K562 (cell line): ENCODE results near the gene GRB14. TPM values are rescaled to one million over a fixed set of nuclear protein-coding genes. Genes with fewer than 3 reads are reported as not detected.

Source experiments
- ATAC-seq: fragments of 200-7000 bp; cut with Tn5 transposase; 3 replicates; pipeline ENCODE4 v1.9.1; 2020; ENCODE audit warnings: moderate library complexity
- BruUV-seq: library from RNA; stranded (reverse); fragments of 400-500 nt; replicated peaks from 2 replicates; lab custom pipeline; 2021; lab: Mats Ljungman, UMichigan
- CTCF ChIA-PET: fragments of 300-600 bp; formaldehyde crosslinking; extraction: SDS; loops from one replicate; lab custom pipeline; 2021; ENCODE audit warnings: low intra/inter-chr PET ratio; lab: Yijun Ruan, JAX
- POLR2A ChIA-PET: fragments of 300-600, 350-650 bp; sonication (Branson Sonifier 250); formaldehyde crosslinking; extraction: SDS; loops from one replicate; lab custom pipeline; 2021; ENCODE audit warnings: antibody characterized with exemption, inconsistent platforms; lab: Yijun Ruan, JAX
- DNase-seq, 4 experiments: peaks; one replicate each; pipeline versions ENCODE4 v3.0.0 to v3.0.0-alpha.2; 2011 to 2018; ENCODE audit warnings: low spot score in 3 of 4, mixed read lengths in 3 of 4; ENCODE audit errors: extremely low read depth in 1 of 4
- FAIRE-seq: peaks from 2 replicates; lab custom pipeline; 2011; peaks lifted over from hg19 to GRCh38; lab: Jason Lieb, UNC
- H2AFZ ChIP-seq: 2 replicates; pipeline ENCODE4 v1.6.0; 2011; ENCODE audit warnings: low read depth, low read length, control low read depth, inconsistent platforms
- H3K27ac ChIP-seq: fragments of 200-600 bp; 3 replicates; pipeline ENCODE4 v1.8.0; 2011; ENCODE audit warnings: low read depth, mild to moderate bottlenecking, control low read depth, inconsistent platforms, low read length, moderate library complexity, mixed read lengths; ENCODE audit errors: extremely low read depth
- H3K27me3 ChIP-seq, 2 experiments: fragments of 300-600 bp in 1 of 2; 2 replicates in 1 of 2; 3 replicates in 1 of 2; pipeline versions ENCODE4 v1.6.0 to v1.8.0; 2011; ENCODE audit warnings: inconsistent platforms in 2 of 2, low read length in 2 of 2, mild to moderate bottlenecking in 1 of 2, mixed read lengths in 1 of 2, moderate library complexity in 1 of 2; ENCODE audit not compliant: control insufficient read depth in 2 of 2, insufficient read depth in 2 of 2
- H3K36me3 ChIP-seq: fragments of 300-600 bp; 3 replicates; pipeline ENCODE4 v1.8.0; 2011; ENCODE audit warnings: mild to moderate bottlenecking, low read length, inconsistent platforms; ENCODE audit not compliant: control insufficient read depth, insufficient read depth
- H3K4me1 ChIP-seq, 2 experiments: fragments of 200-600 bp in 1 of 2; replicated peaks in 1 of 2; 2 replicates in 1 of 2; 3 replicates in 1 of 2; pipeline versions ENCODE4 v1.5.1 to v1.8.0; 2011; ENCODE audit warnings: inconsistent platforms in 2 of 2, low read length in 2 of 2, mild to moderate bottlenecking in 1 of 2, mixed read lengths in 1 of 2, moderate library complexity in 1 of 2; ENCODE audit not compliant: control insufficient read depth in 2 of 2, insufficient read depth in 2 of 2
- H3K4me2 ChIP-seq: 2 replicates; pipeline ENCODE4 v1.6.1; 2011; ENCODE audit warnings: low read length, control low read depth, inconsistent platforms, mixed read lengths; ENCODE audit not compliant: insufficient read depth
- H3K4me3 ChIP-seq: fragments of 200-600 bp; sonication (generic), shearing (Covaris generic); 2 replicates; pipeline ENCODE4 v1.5.1; 2016; ENCODE audit warnings: control low read depth, inconsistent platforms
- H3K79me2 ChIP-seq: fragments of 200-600 bp; 3 replicates; pipeline ENCODE4 v1.8.0; 2011; ENCODE audit warnings: low read length, inconsistent platforms; ENCODE audit not compliant: control insufficient read depth, insufficient read depth
- H3K9ac ChIP-seq, 2 experiments: 2 replicates each; pipeline versions ENCODE4 v1.6.0 to v1.6.1; 2011; ENCODE audit warnings: low read depth in 2 of 2, low read length in 2 of 2, control low read depth in 1 of 2, inconsistent platforms in 1 of 2, mild to moderate bottlenecking in 1 of 2, mixed read lengths in 1 of 2; ENCODE audit not compliant: insufficient read depth in 1 of 2
- H3K9me1 ChIP-seq: one replicate; pipeline ENCODE4 v1.6.0; 2011; ENCODE audit warnings: inconsistent platforms, mild to moderate bottlenecking, low read length, moderate library complexity; ENCODE audit not compliant: control insufficient read depth, insufficient read depth
- H3K9me3 ChIP-seq: replicated peaks from 2 replicates; pipeline ENCODE4 v1.5.1; 2011; ENCODE audit warnings: low read depth, low read length, inconsistent platforms; ENCODE audit not compliant: control insufficient read depth, insufficient read depth
- H4K20me1 ChIP-seq: replicated peaks from 2 replicates; pipeline ENCODE4 v1.6.1; 2011; ENCODE audit warnings: low read length, inconsistent platforms, mixed read lengths; ENCODE audit not compliant: control insufficient read depth, insufficient read depth
- CHCHD3 ChIP-seq: fragments of 250-450 bp; sonication (Bioruptor Pico); IDR thresholded peaks from 2 replicates; pipeline ENCODE4 v2.1.2; 2022; ENCODE audit warnings: mild to moderate bottlenecking
- HMG20B ChIP-seq: fragments of 250-450 bp; sonication (Bioruptor Pico); IDR thresholded peaks from 2 replicates; pipeline ENCODE4 v1.5.0; 2021; ENCODE audit warnings: mild to moderate bottlenecking
- HNRNPLL ChIP-seq: fragments of 200-400 bp; formaldehyde crosslinking; IDR thresholded peaks from 2 replicates; pipeline ENCODE4 v1.6.1; 2017; ENCODE audit warnings: low read length, low read depth, mild to moderate bottlenecking; ENCODE audit not compliant: poor library complexity, severe bottlenecking
- MCM5 ChIP-seq: fragments of 450-650 bp; IDR thresholded peaks from 2 replicates; pipeline ENCODE4 v1.6.1; 2016; ENCODE audit warnings: low read depth
- MYC ChIP-seq, 2 experiments: fragments of 250-450 bp in 1 of 2; sonication (Bioruptor Pico) in 1 of 2; IDR thresholded peaks; 2 replicates each; pipeline versions ENCODE4 v1.5.1 to v1.6.1; 2012 to 2021; ENCODE audit warnings: low read depth in 2 of 2, borderline replicate concordance in 1 of 2, improper control_type of control experiment in 1 of 2, low read length in 1 of 2, mild to moderate bottlenecking in 1 of 2, moderate library complexity in 1 of 2
- NFIC ChIP-seq: fragments of 450-650 bp; IDR thresholded peaks from 2 replicates; pipeline ENCODE4 v1.6.1; 2017; ENCODE audit warnings: mild to moderate bottlenecking, inconsistent platforms
- PYGO2 ChIP-seq: fragments of 450-650 bp; IDR thresholded peaks from 2 replicates; pipeline ENCODE4 v1.6.1; 2016; ENCODE audit warnings: mild to moderate bottlenecking, missing genetic modification characterization, moderate library complexity, missing compliant biosample characterization
- TCFL5 ChIP-seq: fragments of 250-450 bp; sonication (Bioruptor Pico); conservative IDR thresholded peaks from 2 replicates; pipeline ENCODE4 v1.6.1; 2021; ENCODE audit warnings: mild to moderate bottlenecking, moderate library complexity, matching md5 sums
- THRB ChIP-seq: fragments of 450-650 bp; formaldehyde crosslinking; conservative IDR thresholded peaks from 2 replicates; pipeline ENCODE4 v1.4.0; 2022; ENCODE audit warnings: mild to moderate bottlenecking, missing genetic modification characterization
- ZBTB17 ChIP-seq: fragments of 450-650 bp; formaldehyde crosslinking; IDR thresholded peaks from 2 replicates; pipeline ENCODE4 v1.4.0; 2020; ENCODE audit warnings: mild to moderate bottlenecking
- ZNF316 ChIP-seq: fragments of 450-650 bp; IDR thresholded peaks from 2 replicates; pipeline ENCODE4 v1.6.1; 2016
- ZNF395 ChIP-seq: fragments of 200-800 bp; sonication (Bioruptor generic); IDR thresholded peaks from 2 replicates; pipeline ENCODE4 v1.6.1; 2017; ENCODE audit warnings: missing genetic modification characterization, missing compliant biosample characterization
- WGBS: fragments of 100-300 bp; shearing (Covaris generic); methylation state at CpG from one replicate; pipeline ENCODE4 v1.1.6; 2016; ENCODE audit warnings: low coverage, mixed read lengths; ENCODE audit not compliant: insufficient coverage; ENCODE audit errors: missing lambda C conversion rate; 5-methylcytosine and 5-hydroxymethylcytosine counted together
- in situ Hi-C: fragments of 300-500 bp; cut with MboI; formaldehyde crosslinking; loops from 4 replicates; pipeline ENCODE4 v1.15.0; 2018; ENCODE audit warnings: inconsistent platforms, mixed read lengths
- intact Hi-C: fragments of 100-400 bp; cut with micrococcal nuclease; formaldehyde crosslinking; loops from 2 replicates; pipeline ENCODE4 v1.14.2; 2022
- polyA plus RNA-seq, 8 experiments: library from polyadenylated mRNA; depleted of rRNA in 4 of 8; stranded (reverse) in 5 of 8; unstranded in 3 of 8; fragments of >200 nt; fragmentation: Nextera tagmentation in 2 of 8; fragmentation: Illumina TruSeq in 1 of 8; extraction: Ambion mirVana in 2 of 8; extraction: Trizol in 1 of 8; gene quantifications; 2 replicates each; pipeline versions ENCODE4 v1.2.1 to v1.2.3, GENCODE V29; 2011 to 2014; ENCODE audit warnings: inconsistent platforms in 1 of 8, missing spikeins in 1 of 8
- total RNA-seq, 7 experiments: library from RNA; depleted of rRNA in 6 of 7; stranded (reverse); fragments of >200 nt in 6 of 7; fragmentation: Illumina TruSeq in 2 of 7; extraction: Trizol in 2 of 7; gene quantifications; 2 replicates each; pipeline versions ENCODE4 v1.2.1 to v1.2.3, GENCODE V29; 2011 to 2021; ENCODE audit warnings: low replicate concordance in 1 of 7
- TF ChIP-seq, protein P1 (sequence below): fragments of 150-350 bp; IDR thresholded peaks from 2 replicates; pipeline ENCODE4 v1.6.1; 2014; ENCODE audit warnings: low read depth, mild to moderate bottlenecking, low read length, borderline replicate concordance
- TF ChIP-seq, protein P2 (sequence below): sonication (generic); formaldehyde crosslinking; IDR thresholded peaks from 2 replicates; pipeline ENCODE4 v1.9.0; 2022; ENCODE audit warnings: mild to moderate bottlenecking, missing genetic modification reagents
- TF ChIP-seq, protein P3 (sequence below): sonication (generic); formaldehyde crosslinking; IDR thresholded peaks from 2 replicates; pipeline ENCODE4 v1.8.1; 2023; ENCODE audit warnings: mild to moderate bottlenecking, missing genetic modification reagents

The GRB14 gene
- total and polyA plus RNA-seq, 9 of the 15 experiments (the other 6 are each of a cell fraction or from before 2014, with no cell fraction given) = not detected

GRCh38 chr2:164574931-164575330 lies 46.4 kb downstream of the GRB14 start:
- DNase-seq (no peak), ATAC-seq (no peak), FAIRE-seq (no peak)
- 0% methylated on average over 1 of the region's 1 CpG for WGBS
- Histone ChIP-seq H3K79me2 (no peaks in the 10 kb centered on the region), H3K4me3 (no peak overlapping the region), H3K9me3 (peaks cover 2% of the 10 kb centered on the region; the same call in 1 of the 2 replicates), H3K27ac (no peak overlapping the region), H3K4me1 (no peaks in the 10 kb centered on the region), H3K27me3 (no peaks in the 10 kb centered on the region), H3K36me3 (no peaks in the 10 kb centered on the region), H2AFZ (no peak overlapping the region), H3K4me2 (no peak overlapping the region), H3K9ac (no peak overlapping the region), H4K20me1 (no peaks in the 10 kb centered on the region), H3K9me1 (no peaks in the 10 kb centered on the region)
- POLR2A ChIA-PET = interaction anchor here (0.6 kb wide), 2 partner anchors 61 to 1205 kb away, joined by 3 read pairs; no protein-coding TSS in a partner anchor
- intact Hi-C loops = no loop called here
- CTCF ChIA-PET = no interaction called here
- BruUV-seq = no TSS peak
- in situ Hi-C loops = no loop called here
- TF ChIP-seq, protein P1, sequence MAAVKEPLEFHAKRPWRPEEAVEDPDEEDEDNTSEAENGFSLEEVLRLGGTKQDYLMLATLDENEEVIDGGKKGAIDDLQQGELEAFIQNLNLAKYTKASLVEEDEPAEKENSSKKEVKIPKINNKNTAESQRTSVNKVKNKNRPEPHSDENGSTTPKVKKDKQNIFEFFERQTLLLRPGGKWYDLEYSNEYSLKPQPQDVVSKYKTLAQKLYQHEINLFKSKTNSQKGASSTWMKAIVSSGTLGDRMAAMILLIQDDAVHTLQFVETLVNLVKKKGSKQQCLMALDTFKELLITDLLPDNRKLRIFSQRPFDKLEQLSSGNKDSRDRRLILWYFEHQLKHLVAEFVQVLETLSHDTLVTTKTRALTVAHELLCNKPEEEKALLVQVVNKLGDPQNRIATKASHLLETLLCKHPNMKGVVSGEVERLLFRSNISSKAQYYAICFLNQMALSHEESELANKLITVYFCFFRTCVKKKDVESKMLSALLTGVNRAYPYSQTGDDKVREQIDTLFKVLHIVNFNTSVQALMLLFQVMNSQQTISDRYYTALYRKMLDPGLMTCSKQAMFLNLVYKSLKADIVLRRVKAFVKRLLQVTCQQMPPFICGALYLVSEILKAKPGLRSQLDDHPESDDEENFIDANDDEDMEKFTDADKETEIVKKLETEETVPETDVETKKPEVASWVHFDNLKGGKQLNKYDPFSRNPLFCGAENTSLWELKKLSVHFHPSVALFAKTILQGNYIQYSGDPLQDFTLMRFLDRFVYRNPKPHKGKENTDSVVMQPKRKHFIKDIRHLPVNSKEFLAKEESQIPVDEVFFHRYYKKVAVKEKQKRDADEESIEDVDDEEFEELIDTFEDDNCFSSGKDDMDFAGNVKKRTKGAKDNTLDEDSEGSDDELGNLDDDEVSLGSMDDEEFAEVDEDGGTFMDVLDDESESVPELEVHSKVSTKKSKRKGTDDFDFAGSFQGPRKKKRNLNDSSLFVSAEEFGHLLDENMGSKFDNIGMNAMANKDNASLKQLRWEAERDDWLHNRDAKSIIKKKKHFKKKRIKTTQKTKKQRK = no peak
- no peak for TF ChIP-seq PYGO2 (tag)
- TF ChIP-seq MCM5 = no peak
- no peak for TF ChIP-seq NFIC
- TF ChIP-seq ZNF316 = no peak
- TF ChIP-seq, protein P2, sequence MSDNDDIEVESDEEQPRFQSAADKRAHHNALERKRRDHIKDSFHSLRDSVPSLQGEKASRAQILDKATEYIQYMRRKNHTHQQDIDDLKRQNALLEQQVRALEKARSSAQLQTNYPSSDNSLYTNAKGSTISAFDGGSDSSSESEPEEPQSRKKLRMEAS = no peak
- TF ChIP-seq, protein P3, sequence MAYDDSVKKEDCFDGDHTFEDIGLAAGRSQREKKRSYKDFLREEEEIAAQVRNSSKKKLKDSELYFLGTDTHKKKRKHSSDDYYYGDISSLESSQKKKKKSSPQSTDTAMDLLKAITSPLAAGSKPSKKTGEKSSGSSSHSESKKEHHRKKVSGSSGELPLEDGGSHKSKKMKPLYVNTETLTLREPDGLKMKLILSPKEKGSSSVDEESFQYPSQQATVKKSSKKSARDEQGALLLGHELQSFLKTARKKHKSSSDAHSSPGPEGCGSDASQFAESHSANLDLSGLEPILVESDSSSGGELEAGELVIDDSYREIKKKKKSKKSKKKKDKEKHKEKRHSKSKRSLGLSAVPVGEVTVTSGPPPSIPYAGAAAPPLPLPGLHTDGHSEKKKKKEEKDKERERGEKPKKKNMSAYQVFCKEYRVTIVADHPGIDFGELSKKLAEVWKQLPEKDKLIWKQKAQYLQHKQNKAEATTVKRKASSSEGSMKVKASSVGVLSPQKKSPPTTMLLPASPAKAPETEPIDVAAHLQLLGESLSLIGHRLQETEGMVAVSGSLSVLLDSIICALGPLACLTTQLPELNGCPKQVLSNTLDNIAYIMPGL = no peak
- TF ChIP-seq TCFL5 (CRISPR knock-in tag) = no peak
- no peak for TF ChIP-seq THRB (CRISPR knock-in tag)
- no peak for TF ChIP-seq HMG20B
- no peak for TF ChIP-seq CHCHD3 (CRISPR knock-in tag)
- TF ChIP-seq HNRNPLL = no peak
- TF ChIP-seq ZNF395 (CRISPR knock-in tag) = no peak
- TF ChIP-seq MYC (IDR thresholded peaks at IDR 0.05; ENCODE audit: low read depth, low read length) = no peak
- no peak for TF ChIP-seq MYC (CRISPR knock-in tag; IDR thresholded peaks at IDR 0.05; ENCODE audit: borderline replicate concordance, low read depth)
- no peak for TF ChIP-seq ZBTB17 (CRISPR knock-in tag)
